H9 (cell line): ENCODE results near the gene UNC13D. TPM values are rescaled to one million over a fixed set of nuclear protein-coding genes. Genes with fewer than 3 reads are reported as not detected.
A peak's percentile ranks its signal among the peaks of the same experiment; 100 is the strongest.

ENCODE experiments used
- DNase-seq: peaks from one replicate; pipeline ENCODE4 v3.0.0-alpha.2; 2017
- H2AFZ ChIP-seq: one replicate; pipeline ENCODE4 v1.6.1; 2013; ENCODE audit warnings: mild to moderate bottlenecking, low read length, control low read depth, moderate library complexity
- H2AK5ac ChIP-seq: 2 replicates; pipeline ENCODE4 v1.6.1; 2013; ENCODE audit warnings: low read length, control low read depth, mixed read lengths; ENCODE audit not compliant: insufficient read length
- H2BK120ac ChIP-seq: one replicate; pipeline ENCODE4 v1.6.1; 2013; ENCODE audit warnings: low read depth, mild to moderate bottlenecking, low read length, control low read depth, inconsistent platforms; ENCODE audit not compliant: poor library complexity, severe bottlenecking
- H2BK12ac ChIP-seq: 2 replicates; pipeline ENCODE4 v1.6.1; 2013; ENCODE audit warnings: low read length, control low read depth, mixed read lengths, low read depth; ENCODE audit not compliant: insufficient read length
- H2BK15ac ChIP-seq: 2 replicates; pipeline ENCODE4 v1.6.1; 2013; ENCODE audit warnings: low read depth, low read length, control low read depth
- H2BK20ac ChIP-seq: one replicate; pipeline ENCODE4 v1.6.1; 2013; ENCODE audit warnings: low read depth, mild to moderate bottlenecking, low read length, control low read depth, inconsistent platforms; ENCODE audit not compliant: poor library complexity, severe bottlenecking
- H2BK5ac ChIP-seq: 2 replicates; pipeline ENCODE4 v1.6.1; 2013; ENCODE audit warnings: low read length, control low read depth, mixed read lengths; ENCODE audit not compliant: insufficient read length
- H3K14ac ChIP-seq: 2 replicates; pipeline ENCODE4 v1.6.1; 2013; ENCODE audit warnings: low read length, control low read depth; ENCODE audit not compliant: insufficient read depth
- H3K18ac ChIP-seq: 2 replicates; pipeline ENCODE4 v1.6.1; 2013; ENCODE audit warnings: low read depth, mild to moderate bottlenecking, mixed read lengths, low read length, control low read depth; ENCODE audit not compliant: insufficient read length
- H3K23ac ChIP-seq: 2 replicates; pipeline ENCODE4 v1.6.1; 2013; ENCODE audit warnings: low read length, control low read depth, mixed read lengths, low read depth; ENCODE audit not compliant: insufficient read length
- H3K23me2 ChIP-seq: 2 replicates; pipeline ENCODE4 v1.6.1; 2013; ENCODE audit warnings: low read depth, mild to moderate bottlenecking, mixed read lengths, low read length, control low read depth; ENCODE audit not compliant: insufficient read length, poor library complexity, severe bottlenecking
- H3K27ac ChIP-seq: 2 replicates; pipeline ENCODE4 v1.5.1; 2013; ENCODE audit warnings: low read length, control low read depth, mixed read lengths, low read depth; ENCODE audit not compliant: insufficient read length
- H3K27me3 ChIP-seq: 2 replicates; pipeline ENCODE4 v1.6.1; 2013; ENCODE audit warnings: low read length, control low read depth, inconsistent platforms; ENCODE audit not compliant: insufficient read depth
- H3K4ac ChIP-seq: 2 replicates; pipeline ENCODE4 v1.6.1; 2013; ENCODE audit warnings: low read depth, mild to moderate bottlenecking, control low read depth, inconsistent platforms, low read length, moderate library complexity
- H3K4me1 ChIP-seq: 2 replicates; pipeline ENCODE4 v1.6.1; 2013; ENCODE audit warnings: low read length, control low read depth, inconsistent platforms; ENCODE audit not compliant: insufficient read depth
- H3K4me2 ChIP-seq: 2 replicates; pipeline ENCODE4 v1.6.1; 2013; ENCODE audit warnings: low read length, control low read depth, mixed read lengths; ENCODE audit not compliant: insufficient read length, insufficient read depth
- H3K56ac ChIP-seq: 2 replicates; pipeline ENCODE4 v1.6.1; 2013; ENCODE audit warnings: low read depth, mild to moderate bottlenecking, mixed read lengths, low read length, control low read depth; ENCODE audit not compliant: insufficient read length
- H3K79me1 ChIP-seq: 2 replicates; pipeline ENCODE4 v1.6.1; 2013; ENCODE audit warnings: low read depth, mild to moderate bottlenecking, moderate library complexity, low read length, control low read depth, inconsistent platforms; ENCODE audit not compliant: insufficient read depth, poor library complexity, severe bottlenecking
- H3K79me2 ChIP-seq: 2 replicates; pipeline ENCODE4 v1.6.1; 2013; ENCODE audit warnings: low read length, control low read depth, inconsistent platforms; ENCODE audit not compliant: insufficient read depth
- H3K9ac ChIP-seq: 2 replicates; pipeline ENCODE4 v1.6.1; 2013; ENCODE audit warnings: low read length, control low read depth, mixed read lengths; ENCODE audit not compliant: insufficient read length; ENCODE audit errors: extremely low read depth
- H3K9me3 ChIP-seq: one replicate; pipeline ENCODE4 v1.6.1; 2013; ENCODE audit warnings: low read depth, low read length, inconsistent platforms; ENCODE audit not compliant: control insufficient read depth
- H3T11ph ChIP-seq: one replicate; pipeline ENCODE4 v1.6.1; 2013; ENCODE audit warnings: mild to moderate bottlenecking, low read length, control low read depth, inconsistent platforms
- H4K20me1 ChIP-seq: one replicate; pipeline ENCODE4 v1.6.1; 2013; ENCODE audit not compliant: control insufficient read depth, insufficient read length, insufficient read depth
- H4K5ac ChIP-seq: 2 replicates; pipeline ENCODE4 v1.6.1; 2013; ENCODE audit warnings: low read depth, mild to moderate bottlenecking, mixed read lengths, low read length, control low read depth; ENCODE audit not compliant: insufficient read length
- H4K8ac ChIP-seq: replicated peaks from 2 replicates; pipeline ENCODE4 v1.6.1; 2013; ENCODE audit warnings: low read length, control low read depth, mixed read lengths, low read depth; ENCODE audit not compliant: insufficient read length
- H4K91ac ChIP-seq: 2 replicates; pipeline ENCODE4 v1.6.1; 2013; ENCODE audit warnings: low read depth, mild to moderate bottlenecking, moderate library complexity, mixed read lengths, low read length, control low read depth; ENCODE audit not compliant: insufficient read length
- H3K27ac Mint-ChIP-seq, 3 experiments: 2 replicates in 2 of 3; 3 replicates in 1 of 3; pipeline ENCODE4 v1.8.0; 2020 to 2021; ENCODE audit warnings: mixed read lengths in 3 of 3, mild to moderate bottlenecking in 1 of 3, moderate library complexity in 1 of 3
- H3K27me3 Mint-ChIP-seq: 2 replicates; pipeline ENCODE4 v1.8.0; 2021; ENCODE audit warnings: low read depth, mild to moderate bottlenecking, moderate library complexity, mixed read lengths
- H3K36me3 Mint-ChIP-seq, 3 experiments: 2 replicates in 2 of 3; 3 replicates in 1 of 3; pipeline ENCODE4 v1.8.0; 2020 to 2021; ENCODE audit warnings: low read depth in 3 of 3, mixed read lengths in 3 of 3; ENCODE audit not compliant: insufficient read depth in 1 of 3
- H3K4me1 Mint-ChIP-seq, 2 experiments: 2 replicates each; pipeline ENCODE4 v1.8.0; 2020; ENCODE audit warnings: mixed read lengths in 2 of 2
- H3K4me3 Mint-ChIP-seq, 2 experiments: 2 replicates in 1 of 2; 3 replicates in 1 of 2; pipeline ENCODE4 v1.8.0; 2020 to 2021; ENCODE audit warnings: mild to moderate bottlenecking in 2 of 2, mixed read lengths in 2 of 2, moderate library complexity in 1 of 2
- H3K9me3 Mint-ChIP-seq, 2 experiments: 2 replicates in 1 of 2; 3 replicates in 1 of 2; pipeline ENCODE4 v1.8.0; 2020; ENCODE audit warnings: mild to moderate bottlenecking in 2 of 2, mixed read lengths in 2 of 2, moderate library complexity in 1 of 2
- WGBS: extraction: QIAGEN DNeasy Blood & Tissue Kit; methylation state at CpG from one replicate; pipeline ENCODE4 v1.1.7; 2013; ENCODE audit warnings: missing lambda C conversion rate, low lambda C conversion rate, mixed read lengths; ENCODE audit not compliant: insufficient read length; ENCODE audit errors: extremely low coverage; 5-methylcytosine and 5-hydroxymethylcytosine counted together
- total RNA-seq: library from RNA; stranded (reverse); gene quantifications from 2 replicates; pipeline ENCODE4 v1.2.1, GENCODE V29; 2021
- TF ChIP-seq, protein P1 (sequence below): fragments of 200-600 bp; sonication (generic); conservative IDR thresholded peaks from 3 replicates; pipeline ENCODE4 v1.8.0; 2021; ENCODE audit warnings: antibody characterized with exemption, mild to moderate bottlenecking

Gene UNC13D
- total RNA-seq, 1 experiment from 2014 or later: 6.3 TPM

DNA sequence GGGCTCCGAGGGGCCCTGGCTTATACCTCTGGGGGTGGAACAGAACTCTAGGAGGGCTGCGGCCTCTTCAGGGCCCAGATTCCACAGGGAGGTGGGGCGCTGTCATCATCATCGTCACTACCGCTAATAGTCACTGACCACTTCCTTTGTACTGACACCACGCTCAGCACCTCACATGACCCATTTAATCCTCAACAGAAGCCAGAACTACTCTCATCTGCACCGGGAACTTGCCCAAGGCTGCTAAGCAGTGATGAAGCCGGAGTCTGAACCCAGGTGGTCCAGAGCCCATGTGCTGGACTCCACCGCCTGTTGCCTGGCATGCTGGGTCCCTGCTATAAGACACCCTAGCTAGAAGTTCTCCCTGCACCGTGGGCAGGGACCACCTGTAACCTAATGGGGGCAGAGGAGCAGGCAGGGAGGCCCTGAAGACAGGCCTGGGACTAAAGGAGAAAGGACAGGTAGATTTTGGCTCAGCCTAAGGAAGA is 12.0 kb downstream of the UNC13D start:
- Histone ChIP-seq H3K79me2 (no peaks in the 10 kb centered on the region), H3K14ac (no peak overlapping the region), H3K9me3 (no peaks in the 10 kb centered on the region), H4K91ac (no peak overlapping the region), H2BK5ac (no peak overlapping the region), H3K27ac (no peak overlapping the region), H3K79me1 (no peaks in the 10 kb centered on the region), H4K5ac (no peak overlapping the region), H2AK5ac (no peak overlapping the region), H3K56ac (no peak overlapping the region), H3K18ac (no peak overlapping the region), H2BK120ac (no peak overlapping the region), H2BK20ac (no peak overlapping the region), H2BK15ac (no peak overlapping the region), H2BK12ac (no peak overlapping the region), H4K8ac (no peak overlapping the region), H3K27me3 (no peaks in the 10 kb centered on the region), H3K4ac (no peak overlapping the region), H3K9ac (no peak overlapping the region), H3K4me2 (peak overlapping the region; percentile 43), H3K4me1 (peaks cover 5% of the 10 kb centered on the region; the same call in 1 of the 2 replicates), H3K23me2 (no peaks in the 10 kb centered on the region), H3T11ph (no peak overlapping the region), H2AFZ (no peak overlapping the region), H3K23ac (no peak overlapping the region), H4K20me1 (no peaks in the 10 kb centered on the region)
- Mint-ChIP-seq H3K36me3 (no peaks in the 10 kb centered on the region), H3K9me3 (no peaks in the 10 kb centered on the region), H3K27me3 (no peaks in the 10 kb centered on the region), H3K27ac (peak overlapping the region; percentile 66 to 94 (median 75); a peak in 5 of 7 replicates), H3K4me3 (peak overlapping the region in 1 of 2 experiments; percentile 74; a peak in 3 of 5 replicates), H3K4me1 (peaks cover 24 to 42% of the 10 kb centered on the region in 2 experiments)
- TF ChIP-seq, protein P1, sequence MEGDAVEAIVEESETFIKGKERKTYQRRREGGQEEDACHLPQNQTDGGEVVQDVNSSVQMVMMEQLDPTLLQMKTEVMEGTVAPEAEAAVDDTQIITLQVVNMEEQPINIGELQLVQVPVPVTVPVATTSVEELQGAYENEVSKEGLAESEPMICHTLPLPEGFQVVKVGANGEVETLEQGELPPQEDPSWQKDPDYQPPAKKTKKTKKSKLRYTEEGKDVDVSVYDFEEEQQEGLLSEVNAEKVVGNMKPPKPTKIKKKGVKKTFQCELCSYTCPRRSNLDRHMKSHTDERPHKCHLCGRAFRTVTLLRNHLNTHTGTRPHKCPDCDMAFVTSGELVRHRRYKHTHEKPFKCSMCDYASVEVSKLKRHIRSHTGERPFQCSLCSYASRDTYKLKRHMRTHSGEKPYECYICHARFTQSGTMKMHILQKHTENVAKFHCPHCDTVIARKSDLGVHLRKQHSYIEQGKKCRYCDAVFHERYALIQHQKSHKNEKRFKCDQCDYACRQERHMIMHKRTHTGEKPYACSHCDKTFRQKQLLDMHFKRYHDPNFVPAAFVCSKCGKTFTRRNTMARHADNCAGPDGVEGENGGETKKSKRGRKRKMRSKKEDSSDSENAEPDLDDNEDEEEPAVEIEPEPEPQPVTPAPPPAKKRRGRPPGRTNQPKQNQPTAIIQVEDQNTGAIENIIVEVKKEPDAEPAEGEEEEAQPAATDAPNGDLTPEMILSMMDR: no peak
- DNase-seq: no peak
- WGBS: no CpG with 5 or more reads among the region's 10 CpGs
